ENCODE data around the gene LIN37. TPM values are rescaled to one million over a fixed set of nuclear protein-coding genes. Genes with fewer than 3 reads are reported as not detected.

Gene LIN37
- total and polyA plus RNA-seq, 9 of the 15 experiments (the other 6 are each of a cell fraction or from before 2014, with no cell fraction given): 1.2 to 12.5 (median 8.6) TPM

Other genes with a start within 250 kb of the LIN37 start
Only the 7 nearest of the 28 such genes appear.
- 8.1 and 9.0 TPM in 2 replicates for gene KMT2B, start 30.6 kb upstream of the LIN37 start, total RNA-seq (2014; rRNA removed)
- 2.7 and 4.8 TPM in 2 replicates for gene KMT2B, start 30.6 kb upstream of the LIN37 start, total RNA-seq (2014; rRNA removed; fragmentation: Illumina TruSeq; extraction: Trizol)
- 6.0 and 6.7 TPM in 2 replicates for gene KMT2B, start 30.6 kb upstream of the LIN37 start, total RNA-seq (2015; rRNA removed; fragmentation: Illumina TruSeq; extraction: Trizol)
- 36.0 and 43.9 TPM in 2 replicates for gene KMT2B, start 30.6 kb upstream of the LIN37 start, total RNA-seq (2021)
- 11.0 and 19.1 TPM in 2 replicates for gene KMT2B, start 30.6 kb upstream of the LIN37 start, polyA plus RNA-seq (2011; rRNA removed)
- 21.5 and 27.8 TPM in 2 replicates for gene KMT2B, start 30.6 kb upstream of the LIN37 start, polyA plus RNA-seq (2014; fragmentation: Illumina TruSeq; extraction: Trizol)
- gene KMT2B, start 30.6 kb upstream of the LIN37 start, polyA plus RNA-seq (2014; fragmentation: Nextera tagmentation; extraction: Ambion mirVana): 1 to 10 TPM in 1 of 2 experiments, under 1 TPM in 1; 0.63 to 1.3 TPM
- gene KMT2B, start 30.6 kb upstream of the LIN37 start, polyA plus RNA-seq (2014; rRNA removed): 16.4 and 21.9 TPM in 2 replicates
- 12.1 and 14.3 TPM in 2 replicates for gene IGFLR1, start 6.1 kb upstream of the LIN37 start, total RNA-seq (2014; rRNA removed)
- gene IGFLR1, start 6.1 kb upstream of the LIN37 start, total RNA-seq (2014; rRNA removed; fragmentation: Illumina TruSeq; extraction: Trizol): 1.2 and 3.6 TPM in 2 replicates
- gene IGFLR1, start 6.1 kb upstream of the LIN37 start, total RNA-seq (2015; rRNA removed; fragmentation: Illumina TruSeq; extraction: Trizol): 4.6 and 9.1 TPM in 2 replicates
- gene IGFLR1, start 6.1 kb upstream of the LIN37 start, total RNA-seq (2021): 7.8 and 12.1 TPM in 2 replicates
- 4.0 and 4.2 TPM in 2 replicates for gene IGFLR1, start 6.1 kb upstream of the LIN37 start, polyA plus RNA-seq (2011; rRNA removed)
- gene IGFLR1, start 6.1 kb upstream of the LIN37 start, polyA plus RNA-seq (2014; fragmentation: Illumina TruSeq; extraction: Trizol): 6.8 and 9.2 TPM in 2 replicates
- 1 to 10 TPM; 1.0 to 2.6 TPM for gene IGFLR1, start 6.1 kb upstream of the LIN37 start, polyA plus RNA-seq (2014; fragmentation: Nextera tagmentation; extraction: Ambion mirVana)
- gene IGFLR1, start 6.1 kb upstream of the LIN37 start, polyA plus RNA-seq (2014; rRNA removed): 11.6 and 15.0 TPM in 2 replicates
- gene U2AF1L4, start 3.2 kb upstream of the LIN37 start, total RNA-seq (2014; rRNA removed): 11.3 and 14.0 TPM in 2 replicates
- gene U2AF1L4, start 3.2 kb upstream of the LIN37 start, total RNA-seq (2014; rRNA removed; fragmentation: Illumina TruSeq; extraction: Trizol): 6.6 and 8.4 TPM in 2 replicates
- gene U2AF1L4, start 3.2 kb upstream of the LIN37 start, total RNA-seq (2015; rRNA removed; fragmentation: Illumina TruSeq; extraction: Trizol): 8.9 and 12.6 TPM in 2 replicates
- 11.2 and 14.8 TPM in 2 replicates for gene U2AF1L4, start 3.2 kb upstream of the LIN37 start, total RNA-seq (2021)
- 9.5 and 16.9 TPM in 2 replicates for gene U2AF1L4, start 3.2 kb upstream of the LIN37 start, polyA plus RNA-seq (2011; rRNA removed)
- gene U2AF1L4, start 3.2 kb upstream of the LIN37 start, polyA plus RNA-seq (2014; fragmentation: Illumina TruSeq; extraction: Trizol): 14.4 and 16.7 TPM in 2 replicates
- gene U2AF1L4, start 3.2 kb upstream of the LIN37 start, polyA plus RNA-seq (2014; fragmentation: Nextera tagmentation; extraction: Ambion mirVana): 10 to 100 TPM in 1 of 2 experiments, 1 to 10 TPM in 1; 9.7 to 16.7 TPM
- gene U2AF1L4, start 3.2 kb upstream of the LIN37 start, polyA plus RNA-seq (2014; rRNA removed): 14.4 and 19.5 TPM in 2 replicates
- 42.3 and 49.6 TPM in 2 replicates for gene PSENEN, start 2.9 kb upstream of the LIN37 start, total RNA-seq (2014; rRNA removed)
- 48.0 and 53.3 TPM in 2 replicates for gene PSENEN, start 2.9 kb upstream of the LIN37 start, total RNA-seq (2014; rRNA removed; fragmentation: Illumina TruSeq; extraction: Trizol)
- 59.0 and 61.1 TPM in 2 replicates for gene PSENEN, start 2.9 kb upstream of the LIN37 start, total RNA-seq (2015; rRNA removed; fragmentation: Illumina TruSeq; extraction: Trizol)
- gene PSENEN, start 2.9 kb upstream of the LIN37 start, total RNA-seq (2021): 63.1 and 65.7 TPM in 2 replicates
- gene PSENEN, start 2.9 kb upstream of the LIN37 start, polyA plus RNA-seq (2011; rRNA removed): 29.6 and 34.5 TPM in 2 replicates
- gene PSENEN, start 2.9 kb upstream of the LIN37 start, polyA plus RNA-seq (2014; fragmentation: Illumina TruSeq; extraction: Trizol): 54.2 and 58.6 TPM in 2 replicates
- 100 to 1,000 TPM; 261 to 299 TPM for gene PSENEN, start 2.9 kb upstream of the LIN37 start, polyA plus RNA-seq (2014; fragmentation: Nextera tagmentation; extraction: Ambion mirVana)
- 76.5 and 79.2 TPM in 2 replicates for gene PSENEN, start 2.9 kb upstream of the LIN37 start, polyA plus RNA-seq (2014; rRNA removed)
- gene HSPB6, start 8.5 kb downstream of the LIN37 start, total RNA-seq (2014; rRNA removed): not detected in 2 replicates
- not detected in 2 replicates for gene HSPB6, start 8.5 kb downstream of the LIN37 start, total RNA-seq (2014; rRNA removed; fragmentation: Illumina TruSeq; extraction: Trizol)
- gene HSPB6, start 8.5 kb downstream of the LIN37 start, total RNA-seq (2015; rRNA removed; fragmentation: Illumina TruSeq; extraction: Trizol): not detected in 2 replicates
- gene HSPB6, start 8.5 kb downstream of the LIN37 start, total RNA-seq (2021): 0.40 and 0.55 TPM in 2 replicates
- 0.05 TPM in 1 of 2 replicates, not detected in the other for gene HSPB6, start 8.5 kb downstream of the LIN37 start, polyA plus RNA-seq (2011; rRNA removed)
- 0.14 TPM in 1 of 2 replicates, not detected in the other for gene HSPB6, start 8.5 kb downstream of the LIN37 start, polyA plus RNA-seq (2014; fragmentation: Illumina TruSeq; extraction: Trizol)
- gene HSPB6, start 8.5 kb downstream of the LIN37 start, polyA plus RNA-seq (2014; fragmentation: Nextera tagmentation; extraction: Ambion mirVana): not detected
- not detected in 2 replicates for gene HSPB6, start 8.5 kb downstream of the LIN37 start, polyA plus RNA-seq (2014; rRNA removed)
- 3.5 and 8.6 TPM in 2 replicates for gene PROSER3, start 9.6 kb downstream of the LIN37 start, total RNA-seq (2014; rRNA removed)
- gene PROSER3, start 9.6 kb downstream of the LIN37 start, total RNA-seq (2014; rRNA removed; fragmentation: Illumina TruSeq; extraction: Trizol): 4.2 and 5.1 TPM in 2 replicates
- gene PROSER3, start 9.6 kb downstream of the LIN37 start, total RNA-seq (2015; rRNA removed; fragmentation: Illumina TruSeq; extraction: Trizol): 4.3 and 5.7 TPM in 2 replicates
- 33.2 and 39.5 TPM in 2 replicates for gene PROSER3, start 9.6 kb downstream of the LIN37 start, total RNA-seq (2021)
- gene PROSER3, start 9.6 kb downstream of the LIN37 start, polyA plus RNA-seq (2011; rRNA removed): 6.3 and 14.0 TPM in 2 replicates
- gene PROSER3, start 9.6 kb downstream of the LIN37 start, polyA plus RNA-seq (2014; fragmentation: Illumina TruSeq; extraction: Trizol): 32.4 and 33.3 TPM in 2 replicates
- 1 to 10 TPM; 1.0 to 1.5 TPM for gene PROSER3, start 9.6 kb downstream of the LIN37 start, polyA plus RNA-seq (2014; fragmentation: Nextera tagmentation; extraction: Ambion mirVana)
- 12.8 and 14.7 TPM in 2 replicates for gene PROSER3, start 9.6 kb downstream of the LIN37 start, polyA plus RNA-seq (2014; rRNA removed)
- 1.2 and 3.3 TPM in 2 replicates for gene ARHGAP33, start 27.0 kb downstream of the LIN37 start, total RNA-seq (2014; rRNA removed)
- 0.41 and 1.0 TPM in 2 replicates for gene ARHGAP33, start 27.0 kb downstream of the LIN37 start, total RNA-seq (2014; rRNA removed; fragmentation: Illumina TruSeq; extraction: Trizol)
- 1.2 and 1.6 TPM in 2 replicates for gene ARHGAP33, start 27.0 kb downstream of the LIN37 start, total RNA-seq (2015; rRNA removed; fragmentation: Illumina TruSeq; extraction: Trizol)
- gene ARHGAP33, start 27.0 kb downstream of the LIN37 start, total RNA-seq (2021): 13.0 and 26.6 TPM in 2 replicates
- 1.9 and 10.4 TPM in 2 replicates for gene ARHGAP33, start 27.0 kb downstream of the LIN37 start, polyA plus RNA-seq (2011; rRNA removed)
- 4.9 and 10.3 TPM in 2 replicates for gene ARHGAP33, start 27.0 kb downstream of the LIN37 start, polyA plus RNA-seq (2014; fragmentation: Illumina TruSeq; extraction: Trizol)
- under 1 TPM in 1 of 2 experiments, not detected in 1; 0.06 TPM for gene ARHGAP33, start 27.0 kb downstream of the LIN37 start, polyA plus RNA-seq (2014; fragmentation: Nextera tagmentation; extraction: Ambion mirVana)
- 11.1 and 14.9 TPM in 2 replicates for gene ARHGAP33, start 27.0 kb downstream of the LIN37 start, polyA plus RNA-seq (2014; rRNA removed)

All from K562 (cell line).